Left renal cortex interstitium (tissue), 4 donors: ENCODE measurements around the gene FRMD3. TPM values are rescaled to one million over a fixed set of nuclear protein-coding genes. Genes with fewer than 3 reads are reported as not detected.
"Not testable (repeated sequence)": the region's sequence is repeated elsewhere in the genome, so short reads cannot be mapped to it uniquely, and the experiment has no call there.

Experiments
- DNase-seq, 4 donors: peaks; one replicate each; pipeline ENCODE4 v3.0.0-alpha.2; 2013; ENCODE audit warnings: low read depth in 4 of 4, low spot score in 2 of 4, missing footprints in 1 of 4
- polyA plus RNA-seq, 4 donors: library from polyadenylated mRNA; unstranded; fragments of 120-200 nt; gene quantifications; one replicate each; pipeline ENCODE4 v1.2.1, GENCODE V29; 2013; ENCODE audit not compliant: insufficient read length in 4 of 4

Gene FRMD3
- polyA plus RNA-seq, 4 donors: 19.3 to 23.0 (median 22.1) TPM

DNA sequence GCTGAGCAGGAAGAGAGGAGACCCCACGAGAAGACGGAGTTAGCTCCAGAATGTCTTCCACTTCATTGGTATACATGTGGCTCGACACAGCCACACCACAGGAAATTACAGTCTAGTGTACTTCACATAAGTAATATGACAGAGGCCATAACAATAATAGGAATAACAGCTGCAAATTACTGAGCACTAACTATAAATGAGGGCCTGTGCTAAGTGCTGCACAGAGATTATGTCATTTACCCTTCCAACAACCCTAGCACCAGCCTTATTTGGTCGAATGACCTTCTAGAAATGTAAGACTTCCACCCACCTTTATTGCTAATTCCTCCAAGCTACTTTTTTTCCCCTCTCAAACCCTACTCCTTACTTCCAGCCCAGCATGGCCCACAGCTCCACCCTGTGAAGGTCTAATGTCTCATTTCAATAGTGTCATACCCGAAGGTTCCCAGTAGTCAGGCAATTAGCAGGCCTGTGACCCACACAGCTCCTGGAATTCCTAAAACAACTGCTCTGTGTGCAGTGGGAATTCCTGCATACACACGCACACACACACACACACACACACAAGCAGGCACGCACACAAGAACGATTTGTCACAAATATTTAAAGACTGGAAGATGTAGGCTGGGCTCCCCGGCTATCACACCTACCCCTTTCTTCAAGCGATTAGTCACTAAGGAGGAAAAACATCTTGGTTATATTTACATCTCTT is 134.5 kb downstream of the FRMD3 start:
- DNase-seq: no peak

DNA sequence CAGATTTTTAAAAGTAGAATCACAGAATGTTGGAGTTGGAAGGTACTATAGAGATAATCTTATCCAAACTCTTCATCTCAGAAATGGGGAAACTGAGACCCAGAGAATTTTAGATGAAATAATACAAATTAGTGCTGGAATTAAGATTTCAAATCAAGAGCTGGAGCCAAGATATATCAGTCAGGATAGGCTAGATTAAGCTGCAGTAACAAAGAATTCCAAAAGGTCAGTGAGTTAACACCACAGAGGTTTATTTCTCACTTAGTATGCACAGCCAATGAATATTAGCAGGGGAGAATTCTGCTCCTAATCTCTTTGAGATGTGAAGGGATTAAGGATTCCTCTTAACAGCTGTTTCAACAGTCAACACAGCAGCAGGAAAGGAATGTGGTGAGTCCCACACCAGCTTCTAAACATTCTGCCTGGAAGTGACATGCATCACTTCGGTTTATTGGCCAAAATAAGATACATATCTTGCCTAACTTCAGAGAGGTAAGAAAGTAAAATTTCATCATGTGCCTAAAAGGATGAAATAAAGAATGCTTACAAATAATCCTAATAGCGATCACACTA is 136.8 kb downstream of the FRMD3 start:
- DNase-seq: no peak

DNA sequence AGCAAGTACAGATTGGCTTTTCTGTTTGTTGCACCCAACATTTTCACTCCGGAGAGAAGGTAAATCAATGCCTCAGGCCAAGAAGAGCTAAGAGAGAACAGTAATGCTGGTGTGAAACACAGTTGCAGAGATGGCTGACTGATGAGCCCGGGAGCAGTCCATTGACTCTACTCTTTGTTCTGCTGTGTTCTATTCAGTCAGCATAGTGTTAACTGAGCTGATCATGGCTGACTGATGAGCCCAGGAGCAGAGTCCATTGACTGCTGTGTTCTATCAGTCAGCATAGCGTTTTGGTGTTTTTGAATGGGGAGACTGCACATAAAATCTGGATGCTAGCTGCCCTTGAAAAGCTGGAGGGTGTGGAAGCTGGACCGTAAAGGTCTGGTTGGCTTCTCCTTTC is 141.4 kb downstream of the FRMD3 start:
- DNase-seq: no peak

DNA sequence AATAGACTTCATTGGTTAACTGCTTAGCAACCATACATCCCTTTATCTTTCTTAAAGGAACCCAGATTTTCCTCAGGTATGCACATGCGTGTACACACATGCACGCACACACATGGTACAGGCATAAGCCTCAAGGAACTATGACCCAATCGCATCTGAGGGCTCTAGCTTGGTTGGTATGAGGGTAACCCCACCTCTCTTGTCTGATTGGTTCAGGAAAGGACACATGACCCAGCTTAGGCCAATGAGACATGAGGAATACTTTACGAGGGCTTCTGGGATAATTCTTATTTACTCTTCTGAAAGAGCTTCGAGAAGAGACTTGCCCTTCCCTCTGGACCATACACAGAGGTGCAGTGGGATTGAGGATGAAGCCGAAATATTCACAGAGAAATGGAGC is 141.9 kb downstream of the FRMD3 start:
- no peak for DNase-seq

DNA sequence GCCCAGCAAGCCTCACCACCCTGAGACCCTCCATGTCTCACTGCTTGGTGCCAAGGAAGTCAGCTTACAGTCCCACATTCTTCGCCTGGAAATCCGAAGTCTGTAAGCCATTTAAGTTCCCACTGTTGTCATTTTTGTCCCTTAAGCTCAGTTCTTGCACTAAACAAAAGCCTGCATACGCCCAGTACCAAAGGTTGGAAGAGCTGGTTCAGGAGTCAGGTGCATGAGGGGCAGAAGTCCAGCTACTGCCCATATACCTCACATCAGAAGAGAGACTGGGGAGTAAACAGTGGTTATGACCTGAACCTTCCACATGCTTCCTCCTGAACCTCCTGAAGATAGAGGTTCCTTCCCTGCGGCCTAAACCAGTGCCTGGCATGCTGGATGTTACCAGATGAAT is 146.0 kb downstream of the FRMD3 start:
- no peak for DNase-seq

DNA sequence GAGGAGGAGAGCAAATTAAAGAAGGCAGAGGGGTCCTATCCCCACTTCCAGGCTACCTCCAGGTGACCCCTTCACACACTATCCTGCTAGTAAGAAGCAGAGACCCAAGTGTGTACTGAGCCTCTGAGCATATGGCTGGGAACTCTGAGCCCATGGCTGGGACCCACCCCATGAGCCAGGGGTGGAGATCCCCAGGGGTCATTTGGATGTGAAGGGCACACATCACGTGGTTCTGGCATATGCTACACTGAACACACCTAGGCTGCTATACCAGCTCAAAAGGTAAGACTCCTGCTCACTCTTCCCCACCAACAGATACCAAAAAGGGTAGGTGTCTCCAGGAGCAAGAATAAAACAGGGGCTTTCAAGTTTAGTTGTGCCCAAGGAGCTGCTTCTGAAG is 149.9 kb downstream of the FRMD3 start:
- no peak for DNase-seq

DNA sequence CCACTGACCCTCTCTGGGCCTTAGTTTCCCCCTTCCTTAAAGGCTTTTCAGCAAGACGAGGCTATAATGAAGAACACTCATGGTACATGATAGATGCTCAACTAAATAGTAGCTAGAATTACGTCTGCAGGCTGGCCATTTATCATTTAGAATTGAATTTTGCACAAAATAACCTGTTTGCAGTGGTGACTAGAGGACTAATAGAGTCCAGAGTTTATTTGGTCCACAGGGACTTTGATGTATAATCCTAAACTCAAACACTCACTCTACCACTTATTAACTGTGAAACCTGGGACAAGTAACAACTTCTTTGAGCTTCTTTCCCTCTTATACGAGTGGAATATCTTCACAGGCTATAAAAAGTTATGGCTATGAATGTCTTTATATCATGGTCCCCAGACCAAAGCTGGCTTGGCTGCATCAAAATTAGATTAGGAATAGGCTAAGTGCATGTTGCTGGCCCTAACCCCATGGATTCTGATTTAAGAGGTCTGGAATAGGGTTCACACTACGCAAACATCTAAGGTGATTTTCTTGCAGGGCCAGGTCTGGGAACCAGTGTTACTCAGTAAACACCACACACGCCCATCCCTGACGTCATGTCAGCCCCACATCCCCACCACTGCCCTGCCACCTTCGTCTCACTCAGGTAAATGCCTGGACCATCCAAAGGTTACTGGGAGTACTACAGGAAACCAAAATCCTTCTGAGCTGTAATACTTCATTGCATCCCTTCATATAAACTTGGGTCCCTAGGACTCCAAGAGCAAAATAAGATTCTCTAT is 150.6 kb downstream of the FRMD3 start:
- DNase-seq: no peak

DNA sequence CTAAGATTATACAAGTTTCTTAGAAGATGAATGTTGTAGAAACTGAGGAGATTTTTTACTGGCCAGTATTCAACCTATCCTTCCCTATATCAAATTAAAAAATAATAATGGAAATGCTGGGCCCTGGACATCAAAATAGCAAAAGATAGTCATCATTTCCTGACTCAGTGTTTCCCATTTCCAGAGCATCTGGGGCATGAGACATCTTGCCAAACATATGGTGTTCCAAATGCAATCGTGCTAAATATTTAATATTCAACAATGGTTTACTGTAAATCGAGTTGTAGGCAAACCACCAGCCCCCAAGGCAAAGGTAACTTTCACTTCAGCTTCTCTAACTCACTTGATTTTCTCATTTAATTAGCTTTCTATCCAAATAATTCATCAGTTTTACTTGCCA is 152.9 kb downstream of the FRMD3 start:
- DNase-seq: no peak

DNA sequence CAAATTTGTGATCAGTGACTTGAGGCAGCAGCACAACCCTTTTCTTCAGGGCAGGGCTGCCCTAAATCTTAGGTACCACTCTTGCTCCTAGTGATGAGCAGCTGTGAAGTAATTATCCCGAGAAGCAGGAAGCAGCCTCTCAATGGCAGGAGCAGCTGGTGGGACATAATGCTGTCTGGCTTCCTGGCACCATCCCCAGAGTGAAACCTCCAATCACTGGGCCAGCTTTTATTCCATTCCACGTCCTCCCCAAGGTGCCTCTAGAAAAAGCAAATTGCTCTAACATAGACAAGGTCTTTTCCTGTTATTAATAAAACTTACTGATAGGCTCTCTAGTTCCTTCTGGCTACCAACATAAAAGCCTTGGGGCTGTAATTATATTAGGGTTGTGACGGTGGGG is 154.0 kb downstream of the FRMD3 start:
- no peak for DNase-seq

DNA sequence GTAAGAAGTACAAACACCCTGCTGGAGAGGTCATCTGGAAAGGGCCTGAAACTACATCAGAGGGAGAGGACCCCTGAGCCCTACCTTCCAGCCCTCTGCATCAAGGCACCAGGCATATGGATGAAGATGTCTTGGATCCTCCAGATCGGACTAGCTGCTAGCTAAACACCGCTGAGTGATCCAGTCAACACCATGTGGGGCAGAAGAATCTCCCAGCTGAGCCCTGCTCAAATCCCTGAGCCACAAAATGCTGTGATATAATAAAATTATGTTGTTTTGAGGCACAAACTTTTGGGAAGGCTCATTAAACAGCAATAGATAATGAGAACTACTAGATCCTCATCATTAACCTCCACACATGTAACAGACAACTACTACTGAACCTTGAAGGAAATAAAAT is 155.2 kb downstream of the FRMD3 start:
- DNase-seq: no peak

DNA sequence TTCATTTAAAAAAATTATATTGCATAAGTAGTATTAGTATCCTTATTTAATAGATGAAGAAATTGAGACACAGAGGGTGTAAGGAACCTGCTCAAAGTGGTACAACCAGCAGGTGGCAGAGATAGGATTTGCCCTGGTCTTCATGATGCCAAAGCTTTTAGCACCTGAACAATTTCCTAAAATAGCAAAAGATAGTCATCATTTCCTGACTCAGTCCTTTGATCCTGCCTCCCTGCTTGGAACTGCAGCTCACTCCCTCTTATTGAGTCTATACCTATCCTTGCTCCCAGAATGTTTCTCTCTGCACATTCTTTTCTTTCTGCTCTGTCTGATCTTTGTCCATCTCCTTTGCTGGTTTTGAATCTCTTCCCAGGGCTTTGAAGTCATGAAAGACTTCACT is 155.8 kb downstream of the FRMD3 start:
- DNase-seq: no peak

DNA sequence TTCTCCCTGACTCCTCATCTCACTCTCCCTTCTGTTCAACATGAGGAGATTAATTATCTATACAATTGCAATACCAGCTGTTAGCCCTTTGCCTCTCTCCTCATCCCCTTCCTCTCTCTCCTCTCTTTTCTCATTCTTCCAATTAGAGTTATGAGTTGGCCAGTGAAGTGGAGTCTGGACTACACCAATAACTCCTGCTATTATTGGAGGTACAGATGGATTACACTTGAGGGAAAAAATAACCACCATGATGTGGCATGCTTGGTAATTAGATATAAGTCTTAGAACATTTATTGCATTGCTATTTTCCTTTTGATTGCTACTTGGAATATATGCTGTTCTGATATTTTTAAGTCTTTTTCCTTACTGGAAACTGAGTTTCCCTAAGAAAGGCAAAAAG is 159.2 kb downstream of the FRMD3 start:
- no peak for DNase-seq

DNA sequence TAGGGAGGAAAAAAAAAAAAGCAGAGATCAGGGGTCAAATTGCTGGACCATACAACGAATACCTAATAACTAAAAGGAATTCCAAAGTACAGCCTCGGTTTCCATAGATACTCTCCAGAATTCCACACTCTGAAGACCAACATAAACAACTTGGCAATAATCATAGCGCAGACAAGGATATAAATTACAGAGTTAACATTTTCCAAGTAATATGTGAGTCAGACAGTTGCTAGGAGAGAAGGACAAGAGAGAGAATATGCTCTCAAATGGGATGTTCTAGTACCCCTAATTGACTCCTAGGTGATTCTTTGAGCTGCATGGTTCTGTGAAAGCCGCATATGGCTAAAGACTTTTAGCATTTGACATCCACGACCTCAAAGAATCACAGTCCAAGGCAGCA is 165.2 kb downstream of the FRMD3 start:
- DNase-seq: no peak

DNA sequence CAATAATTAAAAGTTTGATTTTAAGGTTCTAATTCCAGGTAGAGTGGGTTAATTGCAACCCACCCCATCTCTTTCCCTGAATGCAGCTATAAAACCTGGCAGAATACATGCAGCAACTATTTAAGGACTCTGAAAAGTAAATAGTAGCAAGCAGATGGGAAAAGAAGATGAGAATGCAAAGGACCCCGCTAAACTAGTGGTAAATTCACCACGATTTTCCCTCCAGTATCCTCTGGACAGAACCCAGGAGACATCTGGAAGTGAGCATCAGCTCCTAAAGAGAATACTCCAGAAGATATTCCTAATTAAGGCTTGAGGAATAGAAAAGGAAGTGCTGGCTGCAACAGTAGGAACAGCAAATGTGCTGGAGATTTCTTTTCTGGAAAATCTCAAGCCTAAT is 170.9 kb downstream of the FRMD3 start:
- no peak for DNase-seq

DNA sequence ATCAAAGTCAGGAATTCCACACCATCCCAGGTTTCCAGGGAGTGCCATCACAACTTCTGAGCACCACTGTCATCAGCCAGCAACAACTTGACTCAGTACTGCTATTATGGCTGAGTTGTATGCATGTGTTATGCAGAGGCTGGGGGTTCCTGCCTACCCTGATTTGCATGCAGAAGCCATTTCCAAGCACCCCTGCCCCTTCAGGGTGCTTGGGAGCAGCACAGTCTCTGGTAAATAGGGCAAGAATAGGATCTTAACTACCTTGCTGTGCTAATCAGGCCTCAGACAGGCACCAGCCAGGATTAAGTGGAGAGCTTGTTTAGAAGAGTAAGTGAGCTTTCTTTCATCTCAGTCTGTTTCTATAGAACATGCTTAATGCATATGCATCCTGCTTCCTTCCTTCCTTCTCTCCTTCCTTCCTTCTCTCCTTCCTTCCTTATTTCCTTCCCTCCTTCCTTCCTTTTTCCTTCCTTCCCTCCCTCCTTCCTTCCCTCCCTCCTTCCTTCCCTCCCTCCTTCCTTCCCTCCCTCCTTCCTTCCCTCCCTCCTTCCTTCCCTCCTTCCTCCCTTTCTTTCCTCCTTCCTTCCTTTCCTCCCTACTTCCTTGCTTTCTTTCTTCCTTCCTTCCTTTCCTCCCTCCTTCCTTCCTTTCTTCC is 175.7 kb downstream of the FRMD3 start:
- DNase-seq: no peak

DNA sequence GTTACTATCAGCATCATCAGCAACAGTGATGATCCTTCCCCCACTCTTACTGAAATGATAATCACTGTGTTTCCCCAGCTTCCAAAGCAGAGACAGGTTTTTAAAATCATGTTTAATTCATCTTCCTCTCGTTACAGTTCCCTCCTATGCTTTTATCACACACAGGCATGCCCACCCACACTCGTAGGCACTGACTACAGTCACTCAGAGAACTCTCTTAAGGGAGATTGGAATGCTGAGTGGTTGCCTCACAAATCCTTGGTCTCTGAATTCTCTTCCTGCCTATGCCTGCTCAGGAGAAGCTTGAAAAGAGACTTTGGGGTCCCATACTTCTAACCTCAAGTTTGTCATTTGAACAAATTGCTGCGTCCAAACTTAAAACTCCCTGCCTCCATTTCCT is 179.2 kb downstream of the FRMD3 start:
- DNase-seq: no peak

DNA sequence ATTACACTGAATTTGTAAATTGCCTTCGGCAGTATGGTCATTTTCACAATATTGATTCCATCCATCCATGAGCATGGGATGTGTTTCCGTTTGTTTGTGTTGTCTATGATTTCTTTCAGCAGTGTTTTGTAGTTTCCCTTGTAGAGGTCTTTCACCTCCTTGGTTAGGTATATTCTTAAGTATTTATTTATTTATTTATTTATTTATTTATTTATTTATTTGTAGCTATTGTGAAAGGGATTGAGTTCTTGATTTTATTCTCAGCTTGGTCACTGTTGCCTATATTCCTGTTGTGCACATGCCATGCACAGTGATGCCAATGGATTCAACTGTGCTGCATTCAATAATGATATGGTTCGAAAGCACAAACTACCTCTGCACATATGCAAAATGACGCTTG is 179.7 kb downstream of the FRMD3 start:
- not testable (repeated sequence) for DNase-seq

DNA sequence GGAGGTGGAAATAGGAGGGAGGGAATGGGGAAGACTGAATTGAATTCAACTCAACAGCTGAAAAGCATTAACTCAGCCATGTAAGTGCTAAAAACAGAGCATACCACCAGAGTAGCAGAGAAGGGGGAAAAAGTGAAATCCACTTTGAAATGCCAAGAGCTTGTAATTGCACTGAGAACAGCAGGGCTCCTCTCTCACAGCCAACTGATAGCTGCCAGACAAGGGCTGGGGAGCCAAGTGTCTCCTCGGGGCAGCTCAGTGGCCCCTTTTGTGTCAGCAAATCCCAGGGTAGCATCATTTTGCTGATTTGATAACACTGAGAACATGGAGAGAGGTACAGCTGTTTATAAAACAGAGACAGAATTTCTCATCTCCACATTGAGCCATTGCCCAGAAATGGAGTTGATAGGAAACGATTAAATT is 182.5 kb downstream of the FRMD3 start:
- no peak for DNase-seq

DNA sequence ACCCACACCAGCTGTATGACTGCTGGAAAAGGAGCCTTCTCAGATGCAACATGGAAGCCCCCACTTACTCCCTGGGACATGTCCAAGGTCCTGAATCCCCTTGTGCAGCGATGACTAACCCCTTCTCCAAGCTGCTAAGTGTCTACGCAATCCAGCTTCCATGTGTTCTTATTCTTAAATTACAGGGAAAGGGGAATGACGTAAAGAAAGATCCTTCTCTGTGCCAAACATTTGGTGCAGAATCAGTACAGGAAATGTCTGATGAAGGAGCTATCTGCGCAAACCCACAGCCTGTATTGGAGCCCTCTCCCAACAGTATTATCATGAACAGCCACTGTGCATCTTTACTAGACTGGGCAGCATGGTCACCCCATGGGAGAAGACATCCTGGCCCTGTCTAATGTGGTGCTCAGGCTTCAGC is 183.2 kb downstream of the FRMD3 start:
- DNase-seq: no peak

DNA sequence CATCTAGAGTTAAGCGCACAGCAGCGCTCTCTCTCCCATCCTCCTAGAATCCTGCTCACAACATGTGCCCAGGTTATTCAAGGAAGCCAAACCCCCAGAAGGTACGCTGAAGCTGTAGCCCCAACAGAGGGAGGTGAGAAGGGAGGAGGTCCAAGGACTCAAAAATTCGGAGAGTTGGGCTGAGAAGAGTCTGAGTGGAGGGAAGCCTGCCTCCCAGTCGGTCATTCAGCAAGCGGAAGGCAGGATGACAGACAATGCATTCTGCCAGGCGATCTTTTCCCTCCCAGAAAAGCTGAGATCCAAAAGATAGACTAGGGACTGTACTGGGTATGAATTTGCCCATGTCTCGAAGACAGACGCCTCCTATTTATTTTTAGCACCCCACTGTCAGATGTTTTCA is 189.2 kb downstream of the FRMD3 start:
- DNase-seq: no peak

DNA sequence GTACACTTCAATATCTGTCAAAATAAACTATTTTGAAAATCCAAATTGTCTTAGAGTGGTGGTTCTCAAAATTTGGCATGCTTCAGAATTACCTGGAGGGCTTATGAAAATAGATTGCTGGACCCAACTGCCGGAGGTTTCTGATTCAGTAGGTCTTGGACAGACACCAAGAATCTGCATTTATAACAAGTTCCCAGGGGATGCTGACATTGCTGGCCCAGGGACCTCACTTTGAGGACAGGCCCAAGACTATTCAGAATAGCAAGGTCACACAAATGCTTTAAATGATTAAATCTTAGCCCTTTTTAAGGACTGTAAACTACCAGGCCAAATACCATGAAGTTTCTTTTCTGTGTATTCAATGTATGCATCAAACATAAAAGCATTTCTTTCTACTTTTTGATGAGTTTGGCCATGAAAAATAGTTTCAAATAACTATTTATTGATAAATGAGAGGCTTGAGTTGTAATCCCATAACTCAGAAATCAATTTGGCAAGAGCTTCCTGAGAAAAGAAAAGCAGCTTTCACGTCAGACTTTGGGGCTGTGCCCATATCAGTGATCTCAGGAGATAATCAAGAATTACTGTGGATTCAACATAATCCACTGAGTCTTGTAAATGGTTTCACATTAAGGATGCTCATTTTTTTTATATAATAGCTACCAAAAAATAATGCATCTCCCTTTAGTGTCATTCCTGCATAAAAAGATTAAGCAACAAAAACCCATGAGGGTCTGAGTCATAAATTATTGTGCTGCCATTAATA is 191.4 kb downstream of the FRMD3 start:
- DNase-seq: no peak
